B cell (primary cell): Measurements from ENCODE around the gene FLAD1. TPM values are rescaled to one million over a fixed set of nuclear protein-coding genes. Genes with fewer than 3 reads are reported as not detected.

Experiments
- ATAC-seq: fragments of 200-7000 bp; cut with Tn5 transposase; one replicate; pipeline ENCODE4 v1.10.0; 2021; ENCODE audit warnings: low read depth, mild to moderate bottlenecking, moderate number of reproducible peaks, moderate library complexity
- CTCF ChIA-PET: fragments of 350-600 bp; sonication (Branson Sonifier 250); formaldehyde crosslinking; loops from one replicate; lab custom pipeline; 2021; ENCODE audit warnings: antibody characterized with exemption, inconsistent platforms; lab: Charles Lee
- POLR2A ChIA-PET: fragments of 350-600 bp; sonication (Branson Sonifier 250); formaldehyde crosslinking; loops from one replicate; lab custom pipeline; 2021; ENCODE audit warnings: antibody characterized with exemption; lab: Charles Lee
- DNase-seq: peaks from one replicate; pipeline ENCODE4 v3.0.0; 2013
- H2AFZ ChIP-seq: 2 replicates; pipeline ENCODE4 v1.6.1; 2012; ENCODE audit warnings: mild to moderate bottlenecking, low read depth, low read length; ENCODE audit not compliant: insufficient read depth, poor library complexity, severe bottlenecking
- H3K27ac ChIP-seq, 2 donors: 1 replicate in 1 of 2; 2 replicates in 1 of 2; pipeline ENCODE4 v1.5.1; 2012 to 2013; ENCODE audit warnings: low read length in 2 of 2, mild to moderate bottlenecking in 2 of 2, moderate library complexity in 1 of 2
- H3K27me3 ChIP-seq, 4 experiments: fragments of 200-600 bp in 1 of 4; sonication (generic) in 1 of 4; replicated peaks in 1 of 4; 1 replicate in 2 of 4; 2 replicates in 2 of 4; pipeline versions ENCODE4 v1.6.1 to v1.7.0; 2013 to 2016; ENCODE audit warnings: low read length in 3 of 4, mild to moderate bottlenecking in 2 of 4, mixed read lengths in 1 of 4, moderate library complexity in 1 of 4; ENCODE audit not compliant: insufficient read depth in 4 of 4, control insufficient read depth in 3 of 4; ENCODE audit errors: control extremely low read depth in 1 of 4
- H3K36me3 ChIP-seq, 2 experiments: replicated peaks in 1 of 2; 1 replicate in 1 of 2; 2 replicates in 1 of 2; pipeline versions ENCODE4 v1.6.1 to v1.7.1; 2013; ENCODE audit warnings: low read length in 1 of 2; ENCODE audit not compliant: insufficient read depth in 2 of 2, control insufficient read depth in 1 of 2; ENCODE audit errors: control extremely low read depth in 1 of 2, extremely low read depth in 1 of 2
- H3K4me1 ChIP-seq, 2 donors: fragments of 200-600 bp in 1 of 2; sonication (generic) in 1 of 2; 1 replicate in 1 of 2; 2 replicates in 1 of 2; pipeline versions ENCODE4 v1.5.1 to v1.6.1; 2013 to 2017; ENCODE audit warnings: low read length in 2 of 2; ENCODE audit not compliant: control insufficient read depth in 2 of 2, insufficient read depth in 2 of 2
- H3K4me2 ChIP-seq: replicated peaks from 2 replicates; pipeline ENCODE3; 2012; ENCODE audit warnings: mild to moderate bottlenecking, low read depth, low read length; ENCODE audit not compliant: poor library complexity, severe bottlenecking
- H3K4me3 ChIP-seq, 5 experiments: fragments of 200-600 bp in 1 of 5; sonication (generic) in 1 of 5; 1 replicate in 3 of 5; 2 replicates in 2 of 5; pipeline versions ENCODE4 v1.5.1 to v1.7.0; 2011 to 2016; ENCODE audit warnings: low read length in 4 of 5, mild to moderate bottlenecking in 4 of 5, low read depth in 2 of 5, control low read depth in 1 of 5, moderate library complexity in 1 of 5; ENCODE audit not compliant: insufficient read depth in 1 of 5; ENCODE audit errors: control extremely low read depth in 1 of 5, extremely low read depth in 1 of 5
- H3K79me2 ChIP-seq: fragments of 200-600 bp; sonication (generic); one replicate; pipeline ENCODE4 v1.6.0; 2016; ENCODE audit warnings: low read length; ENCODE audit not compliant: control insufficient read depth, insufficient read depth
- H3K9ac ChIP-seq: fragments of 200-600 bp; sonication (generic); 2 replicates; pipeline ENCODE4 v1.6.1; 2017; ENCODE audit warnings: mild to moderate bottlenecking, low read length, moderate library complexity
- H3K9me3 ChIP-seq, 3 donors: one replicate each; pipeline versions ENCODE4 v1.6.1 to v1.7.1; 2013; ENCODE audit warnings: low read length in 2 of 3; ENCODE audit not compliant: control insufficient read depth in 2 of 3, insufficient read depth in 1 of 3; ENCODE audit errors: control extremely low read depth in 1 of 3
- H4K20me1 ChIP-seq: 2 replicates; pipeline ENCODE4 v1.6.0; 2012; ENCODE audit warnings: mild to moderate bottlenecking, low read length; ENCODE audit not compliant: insufficient read depth, control insufficient read depth, poor library complexity, severe bottlenecking
- H3K27ac Mint-ChIP-seq: one replicate; pipeline ENCODE4 v1.8.0; 2021; ENCODE audit warnings: mixed read lengths
- H3K27me3 Mint-ChIP-seq: one replicate; pipeline ENCODE4 v1.8.0; 2021; ENCODE audit warnings: mixed read lengths
- H3K4me1 Mint-ChIP-seq: one replicate; pipeline ENCODE4 v1.8.0; 2021; ENCODE audit warnings: mixed read lengths
- H3K4me3 Mint-ChIP-seq: one replicate; pipeline ENCODE4 v1.8.0; 2021; ENCODE audit warnings: mixed read lengths
- H3K9me3 Mint-ChIP-seq: one replicate; pipeline ENCODE4 v1.8.0; 2022; ENCODE audit warnings: mixed read lengths; ENCODE audit not compliant: insufficient read depth
- CTCF ChIP-seq: fragments of 200-600 bp; IDR thresholded peaks from one replicate; pipeline ENCODE4 v1.8.0; 2022; ENCODE audit warnings: antibody characterized with exemption, mild to moderate bottlenecking
- EZH2 ChIP-seq: IDR thresholded peaks from 2 replicates; pipeline ENCODE4 v1.6.1; 2012; ENCODE audit warnings: borderline replicate concordance, low read depth, mild to moderate bottlenecking, moderate library complexity, low read length; ENCODE audit not compliant: insufficient read depth, poor library complexity, severe bottlenecking
- WGBS: methylation state at CpG from one replicate; pipeline ENCODE4 v1.1.5; 2013; ENCODE audit warnings: missing lambda C conversion rate; ENCODE audit not compliant: insufficient coverage; 5-methylcytosine and 5-hydroxymethylcytosine counted together
- intact Hi-C: fragments of 100-400 bp; cut with micrococcal nuclease; formaldehyde crosslinking; loops from one replicate; pipeline ENCODE4 v1.10.0; 2022
- polyA plus RNA-seq: library from polyadenylated mRNA; depleted of rRNA; stranded (reverse); fragments of >200 nt; gene quantifications from 2 replicates; pipeline ENCODE4 v1.2.3, GENCODE V29; 2012
- total RNA-seq, 2 donors: library from RNA; stranded (reverse); fragments of 120-200 nt in 1 of 2; gene quantifications; 1 replicate in 1 of 2; 2 replicates in 1 of 2; pipeline versions ENCODE4 v1.2.3 to v1.2.4, GENCODE V29; 2013 to 2022

The FLAD1 gene
- total and polyA plus RNA-seq, 2 donors (not counting 1 experiment from before 2014, with no cell fraction given), result 51.4 to 83.0 TPM

GRCh38 chr1:154956544-154956941 is 26.6 kb upstream of the FLAD1 start:
- POLR2A ChIA-PET, result interaction anchor here (1.0 to 3.4 kb wide), 5 partner anchors 15 to 56 kb away, joined by 4 to 26 read pairs (median 6); partner anchors contain the start of genes CKS1B, PMVK and SHC1
- intact Hi-C loops, result loop anchor here (1.0 to 5.0 kb wide), 2 partner anchors 61 to 349 kb away; partner anchors contain the start of gene ADAR
- Histone ChIP-seq H3K4me1 (peaks cover 55 to 64% of the 10 kb centered on the region in 2 donors), H3K9ac (peak overlapping the region; percentile 97), H3K4me2 (peak overlapping the region; percentile 85), H3K79me2 (peaks cover 88% of the 10 kb centered on the region), H3K4me3 (peak overlapping the region; percentile 71 to 97 (median 83)), H2AFZ (peak overlapping the region; percentile 63), H3K27me3 (no peaks in the 10 kb centered on the region), H3K36me3 (peaks cover 0 to 28% of the 10 kb centered on the region in 2 experiments), H4K20me1 (peaks cover 64% of the 10 kb centered on the region), H3K27ac (peak overlapping the region; percentile 99), H3K9me3 (no peaks in the 10 kb centered on the region)
- TF ChIP-seq EZH2 (no peak), CTCF (no peak)
- Mint-ChIP-seq H3K27me3 (no peaks in the 10 kb centered on the region), H3K4me1 (peaks cover 70% of the 10 kb centered on the region), H3K27ac (peak overlapping the region; percentile 96), H3K9me3 (no peaks in the 10 kb centered on the region), H3K4me3 (peak overlapping the region; percentile 92)
- CTCF ChIA-PET, result interaction anchor here (1.0 to 6.1 kb wide), 12 partner anchors 17 to 397 kb away, joined by 3 to 46 read pairs (median 12); partner anchors contain the start of genes FLAD1 and PMVK
- DNase-seq (no peak), ATAC-seq (no peak)
- WGBS, result 42% methylated on average over 5 of the region's 6 CpGs

- ATAC-seq (no peak), DNase-seq (no peak)
- no peak overlapping the region for H3K4me3 ChIP-seq
- H3K27me3 Mint-ChIP-seq, result no peaks in the 10 kb centered on the region
- no peaks in the 10 kb centered on the region for H3K27me3 ChIP-seq
- H3K9me3 Mint-ChIP-seq, result no peaks in the 10 kb centered on the region
- H4K20me1 ChIP-seq, result peaks cover 58% of the 10 kb centered on the region
- no peak overlapping the region for H3K9ac ChIP-seq
- no peaks in the 10 kb centered on the region for H3K9me3 ChIP-seq
- TF ChIP-seq CTCF (no peak), EZH2 (no peak)
- peak overlapping the region; percentile 85 for H3K4me2 ChIP-seq
- peaks cover 85% of the 10 kb centered on the region for H3K79me2 ChIP-seq
- peak overlapping the region; percentile 53 for H3K4me3 Mint-ChIP-seq
- H3K4me1 Mint-ChIP-seq, result peaks cover 64% of the 10 kb centered on the region
- no peak overlapping the region for H3K27ac ChIP-seq
- no peak overlapping the region for H2AFZ ChIP-seq
- H3K36me3 ChIP-seq, result peaks cover 0 to 26% of the 10 kb centered on the region in 2 experiments
- CTCF ChIA-PET, result interaction anchor here (2.9 to 6.1 kb wide), 3 partner anchors 42 to 128 kb away, joined by 12 to 46 read pairs (median 34); no protein-coding TSS in a partner anchor
- 96% methylated on average over 4 of the region's 9 CpGs for WGBS
- intact Hi-C loops, result loop anchor here (5.0 kb wide), 1 partner anchor 350 kb away; the partner anchor contains the start of gene ADAR
- POLR2A ChIA-PET, result interaction anchor here (1.0 kb wide), 1 partner anchor 55 kb away, joined by 6 read pairs; no protein-coding TSS in a partner anchor
- peak overlapping the region; percentile 96 for H3K27ac Mint-ChIP-seq
- H3K4me1 ChIP-seq, result peaks cover 50 to 58% of the 10 kb centered on the region in 2 donors
Observed at GRCh38 chr1:154957091-154957657, 26.0 kb upstream of the FLAD1 start.
